NCI-H128 (cell line): ENCODE measurements around the gene VLDLR.
"Not testable (repeated sequence)": the region's sequence is repeated elsewhere in the genome, so short reads cannot be mapped to it uniquely, and the experiment has no call there.

Experiments used
- DNase-seq: peaks from one replicate; lab custom pipeline; 2025; ENCODE audit not compliant: unreplicated experiment; lab: John Stamatoyannopoulos, UW

Gene VLDLR

GRCh38 chr9:2707256-2707655 is 85.7 kb downstream of the VLDLR start:
- not testable (repeated sequence) for DNase-seq
